ENCODE results near the gene MUL1.

Gene MUL1

GRCh38 chr1:20493839-20494608 is 13.9 kb downstream of the MUL1 start (continued):
- TF ChIP-seq, protein P1, sequence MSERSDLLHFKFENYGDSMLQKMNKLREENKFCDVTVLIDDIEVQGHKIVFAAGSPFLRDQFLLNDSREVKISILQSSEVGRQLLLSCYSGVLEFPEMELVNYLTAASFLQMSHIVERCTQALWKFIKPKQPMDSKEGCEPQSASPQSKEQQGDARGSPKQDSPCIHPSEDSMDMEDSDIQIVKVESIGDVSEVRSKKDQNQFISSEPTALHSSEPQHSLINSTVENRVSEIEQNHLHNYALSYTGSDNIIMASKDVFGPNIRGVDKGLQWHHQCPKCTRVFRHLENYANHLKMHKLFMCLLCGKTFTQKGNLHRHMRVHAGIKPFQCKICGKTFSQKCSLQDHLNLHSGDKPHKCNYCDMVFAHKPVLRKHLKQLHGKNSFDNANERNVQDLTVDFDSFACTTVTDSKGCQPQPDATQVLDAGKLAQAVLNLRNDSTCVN (tag by site-specific recombination; optimal IDR thresholded peaks at IDR 0.05), result no peak
- TF ChIP-seq, protein P2, sequence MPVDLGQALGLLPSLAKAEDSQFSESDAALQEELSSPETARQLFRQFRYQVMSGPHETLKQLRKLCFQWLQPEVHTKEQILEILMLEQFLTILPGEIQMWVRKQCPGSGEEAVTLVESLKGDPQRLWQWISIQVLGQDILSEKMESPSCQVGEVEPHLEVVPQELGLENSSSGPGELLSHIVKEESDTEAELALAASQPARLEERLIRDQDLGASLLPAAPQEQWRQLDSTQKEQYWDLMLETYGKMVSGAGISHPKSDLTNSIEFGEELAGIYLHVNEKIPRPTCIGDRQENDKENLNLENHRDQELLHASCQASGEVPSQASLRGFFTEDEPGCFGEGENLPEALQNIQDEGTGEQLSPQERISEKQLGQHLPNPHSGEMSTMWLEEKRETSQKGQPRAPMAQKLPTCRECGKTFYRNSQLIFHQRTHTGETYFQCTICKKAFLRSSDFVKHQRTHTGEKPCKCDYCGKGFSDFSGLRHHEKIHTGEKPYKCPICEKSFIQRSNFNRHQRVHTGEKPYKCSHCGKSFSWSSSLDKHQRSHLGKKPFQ (tag by site-specific recombination; IDR thresholded peaks at IDR 0.05), result no peak
- TF ChIP-seq TSHZ1 (tag by site-specific recombination; IDR thresholded peaks at IDR 0.05; ENCODE audit: borderline replicate concordance) (no peak), ZNF585B (tag by site-specific recombination; IDR thresholded peaks at IDR 0.05) (peak; percentile 64), ZNF324 (tag by site-specific recombination; IDR thresholded peaks at IDR 0.05) (no peak), GFI1B (tag by site-specific recombination; IDR thresholded peaks at IDR 0.05) (no peak), ZNF791 (tag by site-specific recombination; IDR thresholded peaks at IDR 0.05) (no peak), KLF10 (tag by site-specific recombination; IDR thresholded peaks at IDR 0.05) (no peak), ZNF133 (tag by site-specific recombination; IDR thresholded peaks at IDR 0.05) (no peak), RBAK (tag by site-specific recombination; IDR thresholded peaks at IDR 0.05) (no peak), REPIN1 (tag by site-specific recombination; IDR thresholded peaks at IDR 0.05; ENCODE audit: low read depth) (no peak), YY2 (tag by site-specific recombination; IDR thresholded peaks at IDR 0.05) (no peak), ZNF341 (tag by site-specific recombination; IDR thresholded peaks at IDR 0.05; ENCODE audit: low read depth) (no peak), PRDM2 (tag by site-specific recombination; IDR thresholded peaks at IDR 0.05; ENCODE audit: borderline replicate concordance) (no peak), ZNF600 (tag by site-specific recombination; IDR thresholded peaks at IDR 0.05) (0 out of 2 replicates have a peak, but pooled peaks have one; percentile 20), ZNF549 (tag by site-specific recombination; IDR thresholded peaks at IDR 0.05) (no peak), ZNF274 (IDR thresholded peaks at IDR 0.05; ENCODE audit: low read length) (no peak), ZNF274 (tag by site-specific recombination; IDR thresholded peaks at IDR 0.05; ENCODE audit: borderline replicate concordance) (no peak), SP3 (tag by site-specific recombination; IDR thresholded peaks at IDR 0.05) (no peak), TRIM28 (IDR thresholded peaks at IDR 0.05; ENCODE audit: borderline replicate concordance, low read length) (peak; percentile 50; the same call in 1 of the 2 replicates), SETDB1 (IDR thresholded peaks at IDR 0.05; ENCODE audit: insufficient read length, low read length) (no peak), ZBTB8A (tag by site-specific recombination; IDR thresholded peaks at IDR 0.05) (no peak), ZNF701 (tag by site-specific recombination; IDR thresholded peaks at IDR 0.05) (no peak), CTCF (tag by site-specific recombination; IDR thresholded peaks at IDR 0.05) (peak; percentile 95), ZNF792 (tag by site-specific recombination; IDR thresholded peaks at IDR 0.05) (no peak), ZNF366 (tag by site-specific recombination; conservative IDR thresholded peaks at IDR 0.05) (peak; percentile 86), ZNF211 (tag by site-specific recombination; IDR thresholded peaks at IDR 0.05; ENCODE audit: low read depth) (no peak)

Measured in HEK293 (cell line).